GM18519 (cell line): Measurements from ENCODE around the gene BAG3.
"Not testable (repeated sequence)": the region's sequence is repeated elsewhere in the genome, so short reads cannot be mapped to it uniquely, and the experiment has no call there.

ENCODE experiments used
- ATAC-seq: cut with Tn5 transposase; IDR thresholded peaks from one replicate; pipeline ENCODE4 v1.9.1; 2021; ENCODE audit warnings: mild to moderate bottlenecking, moderate library complexity; ENCODE audit not compliant: unreplicated experiment, low FRiP score

BAG3 gene

DNA sequence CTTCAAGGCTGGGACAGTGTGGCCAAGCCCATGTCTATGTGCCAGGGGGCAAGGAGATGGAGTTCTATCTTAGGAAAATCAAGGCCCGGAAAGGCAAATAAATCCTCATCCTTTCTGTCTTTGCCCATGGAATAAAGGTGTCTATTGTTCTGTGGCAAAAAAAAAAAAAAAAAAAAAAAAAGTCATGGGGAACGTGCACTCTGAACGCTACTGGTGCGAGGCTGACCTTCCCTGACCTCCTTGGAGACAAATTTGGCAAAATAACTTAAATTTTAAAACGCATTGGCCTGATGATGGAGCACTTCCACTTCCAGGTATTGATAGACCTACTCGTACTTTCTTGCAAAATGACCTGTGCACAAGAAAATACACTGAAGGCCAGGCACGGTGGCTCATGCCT lies 12.2 kb upstream of the BAG3 start:
- ATAC-seq, result no peak

DNA sequence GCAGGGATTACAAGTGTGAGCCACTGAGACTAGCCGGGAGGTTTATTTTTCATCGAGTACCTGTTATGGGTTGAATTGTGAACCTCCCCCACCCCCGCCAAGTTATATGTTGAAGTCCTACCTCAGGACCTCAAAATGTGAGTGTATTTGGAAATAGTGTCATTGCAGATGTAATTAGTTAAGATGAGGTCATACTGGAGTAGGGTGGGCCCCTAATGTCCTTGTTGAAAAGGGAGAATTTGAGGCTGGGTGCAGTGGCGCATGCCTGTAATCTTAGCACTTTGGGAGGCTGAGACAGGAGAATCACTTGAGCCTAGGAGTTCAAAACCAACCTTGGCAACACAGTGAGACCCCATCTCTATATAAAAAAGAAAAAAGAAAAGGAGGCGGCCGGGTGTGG lies 10.8 kb upstream of the BAG3 start:
- no peak for ATAC-seq

- ATAC-seq, result no peak
Observed at GRCh38 chr10:119640875-119641526, 10.2 kb upstream of the BAG3 start.

DNA sequence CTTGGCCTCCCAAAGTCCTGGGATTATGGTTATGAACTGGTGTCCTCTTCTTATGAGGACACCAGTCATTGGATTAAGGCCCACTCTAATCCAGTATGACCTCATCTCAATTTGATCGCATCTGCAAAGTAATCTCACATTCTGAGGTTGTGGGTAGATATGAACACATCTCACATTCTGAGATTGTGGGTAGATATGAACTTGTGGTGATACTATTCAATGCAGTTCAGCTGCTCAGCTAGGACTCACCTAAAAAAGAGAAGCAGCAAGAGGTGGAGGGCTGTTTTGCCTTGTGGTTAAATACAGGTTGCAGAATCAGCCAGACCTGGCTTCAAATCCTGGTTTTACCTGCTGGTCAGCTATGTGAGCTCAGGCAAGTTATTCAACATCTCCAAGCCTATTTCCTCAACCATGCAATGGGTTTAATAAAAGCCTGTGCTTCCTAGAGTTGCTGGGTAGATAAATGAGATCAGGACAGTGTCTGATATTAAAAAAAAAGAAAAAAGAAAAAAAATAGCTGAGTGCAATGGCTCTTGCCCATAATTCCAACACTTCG lies 8.5 kb upstream of the BAG3 start:
- no peak for ATAC-seq

- no peak for ATAC-seq
Observed at GRCh38 chr10:119643306-119644204, 7.6 kb upstream of the BAG3 start.

- ATAC-seq, result no peak
Observed at GRCh38 chr10:119644205-119644814, 6.9 kb upstream of the BAG3 start.

- no peak for ATAC-seq
Observed at GRCh38 chr10:119644994-119645393, 6.2 kb upstream of the BAG3 start.

- no peak for ATAC-seq
Observed at GRCh38 chr10:119650062-119650461, 1.1 kb upstream of the BAG3 start.

- no peak for ATAC-seq
Observed at GRCh38 chr10:119651514-119652360, 557 bp downstream of the BAG3 start.

GRCh38 chr10:119652361-119652730 lies 1.2 kb downstream of the BAG3 start:
- no peak for ATAC-seq

DNA sequence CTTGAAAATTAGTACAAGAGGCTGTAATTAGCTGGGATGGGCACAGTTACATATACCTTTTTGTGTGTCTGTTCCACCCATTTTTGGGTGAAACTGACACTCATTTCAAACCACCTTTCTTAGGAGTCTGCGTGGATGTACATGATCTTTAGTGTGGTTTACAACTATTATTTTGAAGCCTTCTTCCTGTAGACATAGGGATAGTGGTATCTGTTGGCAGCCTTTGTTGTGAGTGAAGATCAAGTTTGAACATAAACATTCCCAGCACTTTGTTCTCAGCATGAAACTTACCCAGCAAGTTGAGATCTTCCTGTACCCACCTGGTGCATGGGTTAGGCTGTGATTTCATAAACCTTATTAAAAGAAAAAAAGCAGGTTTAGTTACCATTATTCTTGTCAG lies 2.0 kb downstream of the BAG3 start:
- no peak for ATAC-seq

DNA sequence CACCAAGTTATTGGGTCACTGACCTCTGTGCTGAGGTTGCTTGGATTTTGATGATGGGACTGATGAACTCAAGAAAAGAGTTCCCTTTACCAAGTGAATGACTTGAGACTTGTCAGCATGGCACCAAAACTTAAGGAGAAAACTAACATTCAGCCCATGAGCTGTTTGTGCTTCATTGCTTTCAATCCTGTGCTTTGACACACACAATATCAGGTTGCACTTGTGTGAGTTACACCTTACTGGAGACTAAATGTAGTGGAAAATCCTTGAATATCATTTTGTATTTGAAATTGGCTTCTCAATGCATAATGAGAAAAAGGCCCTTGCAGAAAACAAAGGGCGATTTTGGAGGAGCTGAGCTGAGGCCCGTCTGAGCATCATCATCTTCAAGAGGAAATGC lies 2.7 kb downstream of the BAG3 start:
- ATAC-seq, result no peak

- no peak for ATAC-seq
Observed at GRCh38 chr10:119654540-119654939, 3.4 kb downstream of the BAG3 start.

DNA sequence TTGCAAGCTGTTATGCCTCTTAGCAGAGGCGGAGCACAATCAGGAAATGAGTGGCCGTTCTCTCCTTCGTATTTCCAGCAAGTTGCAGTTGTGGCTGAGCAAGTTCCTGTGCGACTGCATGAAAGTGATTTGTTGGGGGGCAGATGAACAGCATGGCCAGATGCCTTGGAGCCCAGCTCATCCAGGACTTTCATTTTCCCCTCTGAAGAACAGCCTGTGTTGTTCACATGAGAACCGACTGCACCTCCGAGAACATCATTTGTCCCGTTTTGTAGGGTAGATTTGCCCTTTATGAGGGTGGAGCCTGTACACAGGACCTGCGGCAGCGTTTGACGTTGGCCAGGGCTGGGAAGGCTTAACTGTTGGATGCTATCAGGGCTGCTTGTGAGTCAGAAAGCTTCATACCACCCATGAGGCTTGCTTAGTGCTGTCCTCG lies 4.4 kb downstream of the BAG3 start:
- no peak for ATAC-seq

GRCh38 chr10:119656760-119657159 lies 5.6 kb downstream of the BAG3 start:
- no peak for ATAC-seq

- no peak for ATAC-seq
Observed at GRCh38 chr10:119657725-119658124, 6.5 kb downstream of the BAG3 start.

- ATAC-seq, result no peak
Observed at GRCh38 chr10:119658274-119658673, 7.1 kb downstream of the BAG3 start.

DNA sequence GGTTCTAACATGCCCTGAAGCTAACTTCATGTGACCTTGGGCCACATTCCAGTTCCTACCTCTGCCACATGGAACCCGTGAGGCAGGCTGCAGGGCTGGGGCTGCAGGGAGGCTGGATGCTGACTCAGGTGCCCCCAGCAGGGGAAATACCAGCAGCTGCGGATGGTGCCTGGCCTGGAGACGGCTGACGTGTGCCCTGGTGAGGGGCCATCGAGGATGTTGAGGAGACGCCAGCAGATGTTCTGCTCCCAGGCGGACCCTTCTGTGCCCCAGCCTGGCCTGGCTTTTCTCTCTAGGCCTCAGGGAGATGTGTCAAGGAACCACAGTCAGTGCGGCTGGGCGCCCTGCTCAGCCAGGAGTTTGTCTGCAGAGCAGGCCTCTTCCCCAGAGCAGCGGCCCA lies 8.8 kb downstream of the BAG3 start:
- ATAC-seq, result no peak

DNA sequence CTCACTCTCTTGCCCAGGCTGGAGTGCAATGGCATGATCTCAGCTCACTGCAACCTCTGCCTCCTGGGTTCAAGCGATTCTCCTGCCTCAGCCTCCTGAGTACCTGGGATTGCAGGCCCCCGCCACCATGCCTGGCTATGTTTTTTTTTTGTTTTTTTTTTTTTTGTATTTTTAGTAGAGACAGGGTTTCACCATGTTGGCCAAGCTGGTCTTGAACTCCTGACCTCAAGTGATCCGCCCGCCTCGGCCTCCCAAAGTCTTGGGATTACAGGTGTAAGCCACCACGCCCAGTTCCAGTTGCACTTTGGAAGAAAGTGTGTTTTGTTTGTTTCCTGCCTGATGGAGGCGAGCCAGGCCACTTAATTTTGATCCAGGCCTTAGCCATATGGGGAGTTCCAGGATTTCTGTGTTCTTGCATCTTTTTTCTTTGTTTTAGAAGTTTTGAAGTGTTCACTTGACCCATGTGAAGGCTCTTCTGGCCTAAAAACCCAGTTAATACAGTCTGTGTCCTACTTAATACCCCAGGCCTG lies 11.0 kb downstream of the BAG3 start:
- ATAC-seq, result not testable (repeated sequence)
